Lower leg skin (tissue), 3 donors: ENCODE measurements around the gene PDGFD.

Source experiments
- CTCF ChIP-seq, 3 donors: fragments of 450-650 bp; IDR thresholded peaks; one replicate each; pipeline ENCODE4 v1.5.1; 2016; ENCODE audit warnings: antibody characterized with exemption in 3 of 3, mild to moderate bottlenecking in 3 of 3, moderate library complexity in 2 of 3
- POLR2A ChIP-seq, 2 donors: fragments of 450-650 bp; IDR thresholded peaks; one replicate each; pipeline ENCODE4 v1.6.1; 2016 to 2017; ENCODE audit warnings: antibody characterized with exemption in 2 of 2, mild to moderate bottlenecking in 1 of 2, moderate library complexity in 1 of 2

- TF ChIP-seq POLR2A (IDR thresholded peaks at IDR 0.05) (no peak), CTCF (IDR thresholded peaks at IDR 0.05) (no peak)
Observed at GRCh38 chr11:104096900-104097299, 67.0 kb downstream of the PDGFD start.
